GM18868 (cell line): ENCODE results near the gene GP1BA.

Experiments
- ATAC-seq: cut with Tn5 transposase; IDR thresholded peaks from one replicate; pipeline ENCODE4 v1.9.1; 2021; ENCODE audit warnings: mild to moderate bottlenecking, moderate library complexity; ENCODE audit not compliant: unreplicated experiment

The GP1BA gene

GRCh38 chr17:4937553-4937952 is 5.5 kb downstream of the GP1BA start:
- ATAC-seq = no peak

GRCh38 chr17:4938069-4938491 is 6.0 kb downstream of the GP1BA start:
- no peak for ATAC-seq

- no peak for ATAC-seq
Observed at GRCh38 chr17:4938688-4939545, 6.8 kb downstream of the GP1BA start.

- ATAC-seq = no peak
Observed at GRCh38 chr17:4939546-4939795, 7.4 kb downstream of the GP1BA start.

GRCh38 chr17:4939796-4940554 is 7.9 kb downstream of the GP1BA start, which contains the start of the genes RNF167 and SLC25A11:
Gene RNF167 (plus strand): TSS chr17:4940268. CDS start chr17:4940910, 642 bp downstream.
Gene SLC25A11 (minus strand): TSS chr17:4940046. CDS start chr17:4939910, 136 bp downstream.
- peak; percentile 69 for ATAC-seq

GRCh38 chr17:4940555-4941318 is 8.7 kb downstream of the GP1BA start:
- no peak for ATAC-seq

- no peak for ATAC-seq
Observed at GRCh38 chr17:4941319-4941610, 9.2 kb downstream of the GP1BA start.

GRCh38 chr17:4942760-4943508 is 10.9 kb downstream of the GP1BA start:
- ATAC-seq = no peak

- ATAC-seq = no peak
Observed at GRCh38 chr17:4944163-4944553, 12.1 kb downstream of the GP1BA start.

GRCh38 chr17:4944554-4945175 is 12.6 kb downstream of the GP1BA start:
- ATAC-seq = no peak

- ATAC-seq = peak; percentile 29
Observed at GRCh38 chr17:4945176-4945943, 13.3 kb downstream of the GP1BA start.

- ATAC-seq = no peak
Observed at GRCh38 chr17:4945944-4946280, 13.8 kb downstream of the GP1BA start.

GRCh38 chr17:4946312-4946976 is 14.4 kb downstream of the GP1BA start:
- no peak for ATAC-seq

- ATAC-seq = no peak
Observed at GRCh38 chr17:4947010-4947410, 14.9 kb downstream of the GP1BA start.

GRCh38 chr17:4947411-4948165 is 15.5 kb downstream of the GP1BA start:
- no peak for ATAC-seq

GRCh38 chr17:4948166-4948930 is 16.3 kb downstream of the GP1BA start, which contains the start of gene PFN1:
Gene PFN1 (minus strand): TSS chr17:4948530. CDS start chr17:4948394, 136 bp downstream.
- no peak for ATAC-seq

- peak; percentile 32 for ATAC-seq
Observed at GRCh38 chr17:4948931-4949320, 16.8 kb downstream of the GP1BA start.
